H9 (cell line): ENCODE results near the gene TM9SF1. TPM values are rescaled to one million over a fixed set of nuclear protein-coding genes. Genes with fewer than 3 reads are reported as not detected.

Experiments used
- DNase-seq: peaks from one replicate; pipeline ENCODE4 v3.0.0-alpha.2; 2017
- H2AFZ ChIP-seq: one replicate; pipeline ENCODE4 v1.6.1; 2013; ENCODE audit warnings: mild to moderate bottlenecking, low read length, control low read depth, moderate library complexity
- H2AK5ac ChIP-seq: 2 replicates; pipeline ENCODE4 v1.6.1; 2013; ENCODE audit warnings: low read length, control low read depth, mixed read lengths; ENCODE audit not compliant: insufficient read length
- H2BK120ac ChIP-seq: one replicate; pipeline ENCODE4 v1.6.1; 2013; ENCODE audit warnings: low read depth, mild to moderate bottlenecking, low read length, control low read depth, inconsistent platforms; ENCODE audit not compliant: poor library complexity, severe bottlenecking
- H2BK12ac ChIP-seq: 2 replicates; pipeline ENCODE4 v1.6.1; 2013; ENCODE audit warnings: low read length, control low read depth, mixed read lengths, low read depth; ENCODE audit not compliant: insufficient read length
- H2BK15ac ChIP-seq: 2 replicates; pipeline ENCODE4 v1.6.1; 2013; ENCODE audit warnings: low read depth, low read length, control low read depth
- H2BK20ac ChIP-seq: one replicate; pipeline ENCODE4 v1.6.1; 2013; ENCODE audit warnings: low read depth, mild to moderate bottlenecking, low read length, control low read depth, inconsistent platforms; ENCODE audit not compliant: poor library complexity, severe bottlenecking
- H2BK5ac ChIP-seq: 2 replicates; pipeline ENCODE4 v1.6.1; 2013; ENCODE audit warnings: low read length, control low read depth, mixed read lengths; ENCODE audit not compliant: insufficient read length
- H3K14ac ChIP-seq: 2 replicates; pipeline ENCODE4 v1.6.1; 2013; ENCODE audit warnings: low read length, control low read depth; ENCODE audit not compliant: insufficient read depth
- H3K18ac ChIP-seq: 2 replicates; pipeline ENCODE4 v1.6.1; 2013; ENCODE audit warnings: low read depth, mild to moderate bottlenecking, mixed read lengths, low read length, control low read depth; ENCODE audit not compliant: insufficient read length
- H3K23ac ChIP-seq: 2 replicates; pipeline ENCODE4 v1.6.1; 2013; ENCODE audit warnings: low read length, control low read depth, mixed read lengths, low read depth; ENCODE audit not compliant: insufficient read length
- H3K23me2 ChIP-seq: 2 replicates; pipeline ENCODE4 v1.6.1; 2013; ENCODE audit warnings: low read depth, mild to moderate bottlenecking, mixed read lengths, low read length, control low read depth; ENCODE audit not compliant: insufficient read length, poor library complexity, severe bottlenecking
- H3K27ac ChIP-seq: 2 replicates; pipeline ENCODE4 v1.5.1; 2013; ENCODE audit warnings: low read length, control low read depth, mixed read lengths, low read depth; ENCODE audit not compliant: insufficient read length
- H3K27me3 ChIP-seq: 2 replicates; pipeline ENCODE4 v1.6.1; 2013; ENCODE audit warnings: low read length, control low read depth, inconsistent platforms; ENCODE audit not compliant: insufficient read depth
- H3K4ac ChIP-seq: 2 replicates; pipeline ENCODE4 v1.6.1; 2013; ENCODE audit warnings: low read depth, mild to moderate bottlenecking, control low read depth, inconsistent platforms, low read length, moderate library complexity
- H3K4me1 ChIP-seq: 2 replicates; pipeline ENCODE4 v1.6.1; 2013; ENCODE audit warnings: low read length, control low read depth, inconsistent platforms; ENCODE audit not compliant: insufficient read depth
- H3K4me2 ChIP-seq: 2 replicates; pipeline ENCODE4 v1.6.1; 2013; ENCODE audit warnings: low read length, control low read depth, mixed read lengths; ENCODE audit not compliant: insufficient read length, insufficient read depth
- H3K56ac ChIP-seq: 2 replicates; pipeline ENCODE4 v1.6.1; 2013; ENCODE audit warnings: low read depth, mild to moderate bottlenecking, mixed read lengths, low read length, control low read depth; ENCODE audit not compliant: insufficient read length
- H3K79me1 ChIP-seq: 2 replicates; pipeline ENCODE4 v1.6.1; 2013; ENCODE audit warnings: low read depth, mild to moderate bottlenecking, moderate library complexity, low read length, control low read depth, inconsistent platforms; ENCODE audit not compliant: insufficient read depth, poor library complexity, severe bottlenecking
- H3K79me2 ChIP-seq: 2 replicates; pipeline ENCODE4 v1.6.1; 2013; ENCODE audit warnings: low read length, control low read depth, inconsistent platforms; ENCODE audit not compliant: insufficient read depth
- H3K9ac ChIP-seq: 2 replicates; pipeline ENCODE4 v1.6.1; 2013; ENCODE audit warnings: low read length, control low read depth, mixed read lengths; ENCODE audit not compliant: insufficient read length; ENCODE audit errors: extremely low read depth
- H3K9me3 ChIP-seq: one replicate; pipeline ENCODE4 v1.6.1; 2013; ENCODE audit warnings: low read depth, low read length, inconsistent platforms; ENCODE audit not compliant: control insufficient read depth
- H3T11ph ChIP-seq: one replicate; pipeline ENCODE4 v1.6.1; 2013; ENCODE audit warnings: mild to moderate bottlenecking, low read length, control low read depth, inconsistent platforms
- H4K20me1 ChIP-seq: one replicate; pipeline ENCODE4 v1.6.1; 2013; ENCODE audit not compliant: control insufficient read depth, insufficient read length, insufficient read depth
- H4K5ac ChIP-seq: 2 replicates; pipeline ENCODE4 v1.6.1; 2013; ENCODE audit warnings: low read depth, mild to moderate bottlenecking, mixed read lengths, low read length, control low read depth; ENCODE audit not compliant: insufficient read length
- H4K8ac ChIP-seq: replicated peaks from 2 replicates; pipeline ENCODE4 v1.6.1; 2013; ENCODE audit warnings: low read length, control low read depth, mixed read lengths, low read depth; ENCODE audit not compliant: insufficient read length
- H4K91ac ChIP-seq: 2 replicates; pipeline ENCODE4 v1.6.1; 2013; ENCODE audit warnings: low read depth, mild to moderate bottlenecking, moderate library complexity, mixed read lengths, low read length, control low read depth; ENCODE audit not compliant: insufficient read length
- H3K27ac Mint-ChIP-seq, 3 experiments: 2 replicates in 2 of 3; 3 replicates in 1 of 3; pipeline ENCODE4 v1.8.0; 2020 to 2021; ENCODE audit warnings: mixed read lengths in 3 of 3, mild to moderate bottlenecking in 1 of 3, moderate library complexity in 1 of 3
- H3K27me3 Mint-ChIP-seq: 2 replicates; pipeline ENCODE4 v1.8.0; 2021; ENCODE audit warnings: low read depth, mild to moderate bottlenecking, moderate library complexity, mixed read lengths
- H3K36me3 Mint-ChIP-seq, 3 experiments: 2 replicates in 2 of 3; 3 replicates in 1 of 3; pipeline ENCODE4 v1.8.0; 2020 to 2021; ENCODE audit warnings: low read depth in 3 of 3, mixed read lengths in 3 of 3; ENCODE audit not compliant: insufficient read depth in 1 of 3
- H3K4me1 Mint-ChIP-seq, 2 experiments: 2 replicates each; pipeline ENCODE4 v1.8.0; 2020; ENCODE audit warnings: mixed read lengths in 2 of 2
- H3K4me3 Mint-ChIP-seq, 2 experiments: 2 replicates in 1 of 2; 3 replicates in 1 of 2; pipeline ENCODE4 v1.8.0; 2020 to 2021; ENCODE audit warnings: mild to moderate bottlenecking in 2 of 2, mixed read lengths in 2 of 2, moderate library complexity in 1 of 2
- H3K9me3 Mint-ChIP-seq, 2 experiments: 2 replicates in 1 of 2; 3 replicates in 1 of 2; pipeline ENCODE4 v1.8.0; 2020; ENCODE audit warnings: mild to moderate bottlenecking in 2 of 2, mixed read lengths in 2 of 2, moderate library complexity in 1 of 2
- WGBS: extraction: QIAGEN DNeasy Blood & Tissue Kit; methylation state at CpG from one replicate; pipeline ENCODE4 v1.1.7; 2013; ENCODE audit warnings: missing lambda C conversion rate, low lambda C conversion rate, mixed read lengths; ENCODE audit not compliant: insufficient read length; ENCODE audit errors: extremely low coverage; 5-methylcytosine and 5-hydroxymethylcytosine counted together
- total RNA-seq: library from RNA; stranded (reverse); gene quantifications from 2 replicates; pipeline ENCODE4 v1.2.1, GENCODE V29; 2021
- TF ChIP-seq, protein P1 (sequence below): fragments of 200-600 bp; sonication (generic); conservative IDR thresholded peaks from 3 replicates; pipeline ENCODE4 v1.8.0; 2021; ENCODE audit warnings: antibody characterized with exemption, mild to moderate bottlenecking

TM9SF1 gene
- total RNA-seq, 1 experiment from 2014 or later, result 31.6 TPM

DNA sequence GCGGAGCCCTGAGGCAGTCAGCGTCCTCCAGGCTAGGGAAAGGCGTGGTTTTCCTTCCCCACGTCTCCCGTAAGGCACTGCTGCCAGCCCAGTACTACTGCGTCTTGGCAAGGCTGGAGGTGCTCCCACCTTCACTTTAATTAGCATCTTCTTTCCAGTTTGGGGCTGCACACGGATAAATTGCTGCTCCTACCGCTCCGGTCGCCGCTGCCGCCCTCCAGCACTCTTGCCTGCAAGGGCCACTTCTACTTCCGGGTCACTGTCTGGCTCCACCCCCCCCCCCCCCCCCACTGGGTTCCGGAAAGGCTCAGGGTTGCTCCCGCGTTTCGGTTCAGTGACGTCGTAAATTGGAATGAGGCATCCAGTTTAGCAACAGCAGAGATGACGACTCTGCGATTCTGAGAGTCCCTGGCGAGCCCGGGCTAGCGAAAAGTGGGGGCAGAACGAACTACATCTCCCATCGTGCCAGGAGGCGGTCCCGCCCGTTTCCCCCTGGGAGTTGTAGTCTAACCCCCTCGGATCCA is 36.9 kb upstream of the TM9SF1 start, which contains the start of gene NEDD8:
TSS of gene NEDD8 (minus strand) at position 247 of the 524 bp plus-strand sequence. CDS start at position 147, 100 bp downstream.
- Mint-ChIP-seq H3K4me1 (peaks cover 8 to 22% of the 10 kb centered on the region in 2 experiments), H3K27me3 (no peaks in the 10 kb centered on the region), H3K36me3 (peaks cover 18 to 44% (median 40%) of the 10 kb centered on the region in 3 experiments; a peak in 6 of 7 replicates), H3K4me3 (peak within 1 kb of the TSS; percentile 98 to 99), H3K27ac (peak within 1 kb of the TSS; percentile 96 to 99 (median 98)), H3K9me3 (no peaks in the 10 kb centered on the region)
- Histone ChIP-seq H3K56ac (no peak within 1 kb of the TSS), H3K4ac (no peak within 1 kb of the TSS), H4K5ac (no peak within 1 kb of the TSS), H2AFZ (peak within 1 kb of the TSS; percentile 32), H3K14ac (peak within 1 kb of the TSS; percentile 49), H3K4me2 (peak within 1 kb of the TSS; percentile 99), H4K91ac (no peak within 1 kb of the TSS), H3K23ac (no peak within 1 kb of the TSS), H3K9ac (peak within 1 kb of the TSS; percentile 89), H3K79me2 (peaks cover 3% of the 10 kb centered on the region; the same call in 1 of the 2 replicates), H3K79me1 (peaks cover 11% of the 10 kb centered on the region), H2BK20ac (no peak within 1 kb of the TSS), H2BK5ac (peak within 1 kb of the TSS; percentile 1), H4K20me1 (no peaks in the 10 kb centered on the region), H2AK5ac (no peak within 1 kb of the TSS), H3K4me1 (0 out of 2 replicates have a peak, but pooled peaks cover 6% of the 10 kb centered on the region), H2BK12ac (no peak within 1 kb of the TSS), H3K23me2 (peaks cover 15% of the 10 kb centered on the region), H3K9me3 (no peaks in the 10 kb centered on the region), H3K27ac (peak within 1 kb of the TSS; percentile 57), H2BK15ac (no peak within 1 kb of the TSS), H2BK120ac (no peak within 1 kb of the TSS), H3K27me3 (no peaks in the 10 kb centered on the region), H4K8ac (peak within 1 kb of the TSS; percentile 47), H3K18ac (peak within 1 kb of the TSS; percentile 83), H3T11ph (no peak within 1 kb of the TSS)
- TF ChIP-seq, protein P1, sequence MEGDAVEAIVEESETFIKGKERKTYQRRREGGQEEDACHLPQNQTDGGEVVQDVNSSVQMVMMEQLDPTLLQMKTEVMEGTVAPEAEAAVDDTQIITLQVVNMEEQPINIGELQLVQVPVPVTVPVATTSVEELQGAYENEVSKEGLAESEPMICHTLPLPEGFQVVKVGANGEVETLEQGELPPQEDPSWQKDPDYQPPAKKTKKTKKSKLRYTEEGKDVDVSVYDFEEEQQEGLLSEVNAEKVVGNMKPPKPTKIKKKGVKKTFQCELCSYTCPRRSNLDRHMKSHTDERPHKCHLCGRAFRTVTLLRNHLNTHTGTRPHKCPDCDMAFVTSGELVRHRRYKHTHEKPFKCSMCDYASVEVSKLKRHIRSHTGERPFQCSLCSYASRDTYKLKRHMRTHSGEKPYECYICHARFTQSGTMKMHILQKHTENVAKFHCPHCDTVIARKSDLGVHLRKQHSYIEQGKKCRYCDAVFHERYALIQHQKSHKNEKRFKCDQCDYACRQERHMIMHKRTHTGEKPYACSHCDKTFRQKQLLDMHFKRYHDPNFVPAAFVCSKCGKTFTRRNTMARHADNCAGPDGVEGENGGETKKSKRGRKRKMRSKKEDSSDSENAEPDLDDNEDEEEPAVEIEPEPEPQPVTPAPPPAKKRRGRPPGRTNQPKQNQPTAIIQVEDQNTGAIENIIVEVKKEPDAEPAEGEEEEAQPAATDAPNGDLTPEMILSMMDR, result no peak
- no CpG with 5 or more reads among the region's 30 CpGs for WGBS
- DNase-seq, result peak; percentile 89
